Stimulated activated CD4-positive, alpha-beta T cell treated with anti-CD3 and anti-CD28 coated beads, TNF-alpha, amount 100 ng/mL, for 1 hour (primary cell): ENCODE data around the gene BCAS3.

ENCODE experiments used
- DNase-seq, 3 donors: peaks; one replicate each; pipeline ENCODE4 v3.0.0-alpha.2; 2020; ENCODE audit warnings: low read depth in 3 of 3, low spot score in 1 of 3

Gene BCAS3

GRCh38 chr17:61054436-61054835, 376.8 kb downstream of the BCAS3 start:
- no peak for DNase-seq

GRCh38 chr17:61057257-61057656, 379.6 kb downstream of the BCAS3 start:
- DNase-seq = no peak

- DNase-seq = no peak
Measured at GRCh38 chr17:61058066-61058465, 380.4 kb downstream of the BCAS3 start.

GRCh38 chr17:61063528-61063927, 385.9 kb downstream of the BCAS3 start:
- no peak for DNase-seq

GRCh38 chr17:61064087-61064951, 386.7 kb downstream of the BCAS3 start:
- DNase-seq = no peak

- DNase-seq = no peak
Measured at GRCh38 chr17:61065263-61065773, 387.7 kb downstream of the BCAS3 start.

- DNase-seq = no peak
Measured at GRCh38 chr17:61066062-61066461, 388.4 kb downstream of the BCAS3 start.

- no peak for DNase-seq
Measured at GRCh38 chr17:61070649-61071048, 393.0 kb downstream of the BCAS3 start.

GRCh38 chr17:61072648-61073047, 395.0 kb downstream of the BCAS3 start:
- DNase-seq = no peak

- DNase-seq = no peak
Measured at GRCh38 chr17:61073131-61073530, 395.5 kb downstream of the BCAS3 start.

GRCh38 chr17:61073799-61074513, 396.3 kb downstream of the BCAS3 start:
- no peak for DNase-seq

GRCh38 chr17:61075988-61076387, 398.3 kb downstream of the BCAS3 start:
- DNase-seq = no peak

- DNase-seq = no peak
Measured at GRCh38 chr17:61076621-61077031, 399.0 kb downstream of the BCAS3 start.

- DNase-seq = no peak
Measured at GRCh38 chr17:61081959-61082358, 404.3 kb downstream of the BCAS3 start.

GRCh38 chr17:61084260-61084659, 406.6 kb downstream of the BCAS3 start:
- no peak for DNase-seq

GRCh38 chr17:61087024-61087423, 409.4 kb downstream of the BCAS3 start:
- DNase-seq = no peak

GRCh38 chr17:61088556-61088955, 410.9 kb downstream of the BCAS3 start:
- no peak for DNase-seq

GRCh38 chr17:61091096-61091495, 413.4 kb downstream of the BCAS3 start:
- no peak for DNase-seq

GRCh38 chr17:61097781-61098180, 420.1 kb downstream of the BCAS3 start:
- DNase-seq = no peak

- no peak for DNase-seq
Measured at GRCh38 chr17:61106354-61106753, 428.7 kb downstream of the BCAS3 start.

GRCh38 chr17:61116577-61116976, 438.9 kb downstream of the BCAS3 start:
- no peak for DNase-seq

GRCh38 chr17:61117983-61118382, 440.3 kb downstream of the BCAS3 start:
- DNase-seq = no peak
